Peyer's patch (tissue), 4 donors: ENCODE measurements around the gene CPA2. TPM values are rescaled to one million over a fixed set of nuclear protein-coding genes. Genes with fewer than 3 reads are reported as not detected.

Source experiments
- DNase-seq, 3 donors: peaks; one replicate each; pipeline ENCODE4 v3.0.0-alpha.2; 2017 to 2019
- H3K27ac ChIP-seq, 4 donors: fragments of 200-600 bp; sonication (generic); one replicate each; pipeline ENCODE4 v1.5.1; 2016 to 2019
- H3K27me3 ChIP-seq, 2 donors: fragments of 200-600 bp; sonication (generic); one replicate each; pipeline ENCODE4 v1.5.1; 2019
- H3K36me3 ChIP-seq, 3 donors: fragments of 200-600 bp; sonication (generic); one replicate each; pipeline ENCODE4 v1.5.1; 2016 to 2019
- H3K4me1 ChIP-seq, 4 donors: fragments of 200-600 bp; sonication (generic); one replicate each; pipeline ENCODE4 v1.5.1; 2016 to 2019
- H3K4me3 ChIP-seq, 4 donors: fragments of 200-600 bp; sonication (generic); 1 replicate in 3 of 4; 2 replicates in 1 of 4; pipeline ENCODE4 v1.5.1; 2016 to 2019; ENCODE audit warnings: mild to moderate bottlenecking in 1 of 4
- H3K9me3 ChIP-seq, 4 donors: fragments of 200-600 bp; sonication (generic); one replicate each; pipeline ENCODE4 v1.5.1; 2016 to 2019; ENCODE audit warnings: mild to moderate bottlenecking in 1 of 4
- CTCF ChIP-seq, 6 experiments: fragments of 450-650 bp in 4 of 6; fragments of 200-600 bp in 2 of 6; sonication (generic) in 1 of 6; IDR thresholded peaks; one replicate each; pipeline ENCODE4 v1.5.1; 2017 to 2019; ENCODE audit warnings: antibody characterized with exemption in 6 of 6, mild to moderate bottlenecking in 3 of 6, moderate library complexity in 1 of 6
- POLR2A ChIP-seq, 2 donors: fragments of 450-650 bp; IDR thresholded peaks; one replicate each; pipeline ENCODE4 v1.5.1; 2017; ENCODE audit warnings: antibody characterized with exemption in 2 of 2, mild to moderate bottlenecking in 2 of 2, moderate library complexity in 2 of 2
- total RNA-seq, 4 donors: library from RNA; depleted of rRNA; stranded (reverse); fragments of >200 nt; gene quantifications; one replicate each; pipeline ENCODE4 v1.1.0, GENCODE V29; 2016

The CPA2 gene
- total RNA-seq, 4 donors from 2014 or later: 2.6 to 12.6 (median 2.7) TPM; not detected in 1

GRCh38 chr7:130266961-130267321 lies 278 bp downstream of the CPA2 start:
- Histone ChIP-seq H3K4me3 (no peak overlapping the region), H3K4me1 (peaks cover 0 to 6% (median 1%) of the 10 kb centered on the region in 4 donors), H3K27me3 (no peaks in the 10 kb centered on the region), H3K27ac (no peak overlapping the region), H3K36me3 (no peaks in the 10 kb centered on the region), H3K9me3 (no peaks in the 10 kb centered on the region)
- TF ChIP-seq CTCF (IDR thresholded peaks at IDR 0.05) (no peak), POLR2A (IDR thresholded peaks at IDR 0.05) (no peak)
- no peak for DNase-seq

- no peaks in the 10 kb centered on the region for H3K36me3 ChIP-seq
- H3K4me3 ChIP-seq: no peak overlapping the region
- no peaks in the 10 kb centered on the region for H3K27me3 ChIP-seq
- TF ChIP-seq CTCF (IDR thresholded peaks at IDR 0.05) (no peak), POLR2A (IDR thresholded peaks at IDR 0.05) (no peak)
- H3K9me3 ChIP-seq: no peaks in the 10 kb centered on the region
- H3K27ac ChIP-seq: no peak overlapping the region
- H3K4me1 ChIP-seq: peaks cover 0 to 10% (median 3%) of the 10 kb centered on the region in 4 donors
- no peak for DNase-seq
Measured at GRCh38 chr7:130268463-130269317, 2.0 kb downstream of the CPA2 start.

GRCh38 chr7:130269318-130269694 lies 2.6 kb downstream of the CPA2 start:
- Histone ChIP-seq H3K36me3 (no peaks in the 10 kb centered on the region), H3K4me1 (peaks cover 0 to 10% (median 3%) of the 10 kb centered on the region in 4 donors), H3K27me3 (no peaks in the 10 kb centered on the region), H3K27ac (no peak overlapping the region), H3K9me3 (no peaks in the 10 kb centered on the region), H3K4me3 (no peak overlapping the region)
- DNase-seq: no peak
- no peak for TF ChIP-seq POLR2A (IDR thresholded peaks at IDR 0.05)
- TF ChIP-seq CTCF (IDR thresholded peaks at IDR 0.05): no peak

GRCh38 chr7:130270947-130271800 lies 4.5 kb downstream of the CPA2 start:
- Histone ChIP-seq H3K27ac (no peak overlapping the region), H3K4me3 (no peak overlapping the region)

More at GRCh38 chr7:130270947-130271800, 4.5 kb downstream of the CPA2 start:
- peaks cover 0 to 10% (median under 1%) of the 10 kb centered on the region in 4 donors for H3K4me1 ChIP-seq
- no peaks in the 10 kb centered on the region for H3K27me3 ChIP-seq
- H3K9me3 ChIP-seq: no peaks in the 10 kb centered on the region
- no peaks in the 10 kb centered on the region for H3K36me3 ChIP-seq
- TF ChIP-seq POLR2A (IDR thresholded peaks at IDR 0.05) (no peak), CTCF (IDR thresholded peaks at IDR 0.05) (no peak)
- no peak for DNase-seq
